ENCODE results near the gene COL27A1.

The COL27A1 gene

GRCh38 chr9:114294664-114295063, 139.3 kb downstream of the COL27A1 start:
- H3K27ac ChIP-seq (ENCODE audit: low read length): no peak overlapping the region
- no peaks in the 10 kb centered on the region for H4K20me1 ChIP-seq (ENCODE audit: insufficient read depth, low read length)
- ATAC-seq (ENCODE audit: insufficient read depth, low read depth) (no peak), DNase-seq (no peak)
- H3K79me2 ChIP-seq (ENCODE audit: insufficient read depth, low read length): no peaks in the 10 kb centered on the region
- no peaks in the 10 kb centered on the region for H3K36me3 ChIP-seq (ENCODE audit: insufficient read depth, low read length)
- no peak for TF ChIP-seq CTCF (IDR thresholded peaks at IDR 0.05; ENCODE audit: borderline replicate concordance, extremely low read depth, low read length, poor library complexity, severe bottlenecking)
- TF ChIP-seq EZH2 (IDR thresholded peaks at IDR 0.05; ENCODE audit: borderline replicate concordance, low read depth, low read length, severe bottlenecking): no peak
- H3K9ac ChIP-seq (ENCODE audit: low read depth, low read length): no peak overlapping the region
- no peak overlapping the region for H2AFZ ChIP-seq (ENCODE audit: low read depth, low read length)
- H3K4me3 ChIP-seq (ENCODE audit: low read depth in 1 of 2, low read length in 2 of 2): no peak overlapping the region
- H3K4me1 ChIP-seq (ENCODE audit: insufficient read depth, low read length): no peaks in the 10 kb centered on the region
- no peak overlapping the region for H3K4me2 ChIP-seq (ENCODE audit: insufficient read depth, low read length)
- H3K27me3 ChIP-seq (ENCODE audit: insufficient read depth, low read length, poor library complexity): no peaks in the 10 kb centered on the region
- peaks cover 6% of the 10 kb centered on the region for H3K9me3 ChIP-seq (ENCODE audit: insufficient read depth, low read length, severe bottlenecking)

- no peak overlapping the region for H2AFZ ChIP-seq (ENCODE audit: low read depth, low read length)
- H3K4me3 ChIP-seq (ENCODE audit: low read depth in 1 of 2, low read length in 2 of 2): no peak overlapping the region
- no peak overlapping the region for H3K27ac ChIP-seq (ENCODE audit: low read length)
- no peaks in the 10 kb centered on the region for H3K4me1 ChIP-seq (ENCODE audit: insufficient read depth, low read length)
- H3K27me3 ChIP-seq (ENCODE audit: insufficient read depth, low read length, poor library complexity): no peaks in the 10 kb centered on the region
- ATAC-seq (ENCODE audit: insufficient read depth, low read depth) (no peak), DNase-seq (no peak)
- H3K9me3 ChIP-seq (ENCODE audit: insufficient read depth, low read length, severe bottlenecking): peaks cover 6% of the 10 kb centered on the region
- no peaks in the 10 kb centered on the region for H3K36me3 ChIP-seq (ENCODE audit: insufficient read depth, low read length)
- TF ChIP-seq CTCF (IDR thresholded peaks at IDR 0.05; ENCODE audit: borderline replicate concordance, extremely low read depth, low read length, poor library complexity, severe bottlenecking) (no peak), EZH2 (IDR thresholded peaks at IDR 0.05; ENCODE audit: borderline replicate concordance, low read depth, low read length, severe bottlenecking) (no peak)
- H3K4me2 ChIP-seq (ENCODE audit: insufficient read depth, low read length): no peak overlapping the region
- H3K79me2 ChIP-seq (ENCODE audit: insufficient read depth, low read length): no peaks in the 10 kb centered on the region
- H4K20me1 ChIP-seq (ENCODE audit: insufficient read depth, low read length): no peaks in the 10 kb centered on the region
- H3K9ac ChIP-seq (ENCODE audit: low read depth, low read length): no peak overlapping the region
These were observed 141.0 kb downstream of the COL27A1 start for GRCh38 chr9:114296338-114296737.

GRCh38 chr9:114299286-114300152, 144.2 kb downstream of the COL27A1 start:
- no peaks in the 10 kb centered on the region for H3K36me3 ChIP-seq (ENCODE audit: insufficient read depth, low read length)
- H3K27me3 ChIP-seq (ENCODE audit: insufficient read depth, low read length, poor library complexity): no peaks in the 10 kb centered on the region
- no peak overlapping the region for H3K9ac ChIP-seq (ENCODE audit: low read depth, low read length)
- TF ChIP-seq EZH2 (IDR thresholded peaks at IDR 0.05; ENCODE audit: borderline replicate concordance, low read depth, low read length, severe bottlenecking) (no peak), CTCF (IDR thresholded peaks at IDR 0.05; ENCODE audit: borderline replicate concordance, extremely low read depth, low read length, poor library complexity, severe bottlenecking) (no peak)
- H3K4me3 ChIP-seq (ENCODE audit: low read depth in 1 of 2, low read length in 2 of 2): no peak overlapping the region
- H3K9me3 ChIP-seq (ENCODE audit: insufficient read depth, low read length, severe bottlenecking): peaks cover 5% of the 10 kb centered on the region
- no peak for DNase-seq
- no peaks in the 10 kb centered on the region for H3K79me2 ChIP-seq (ENCODE audit: insufficient read depth, low read length)
- H2AFZ ChIP-seq (ENCODE audit: low read depth, low read length): no peak overlapping the region
- no peaks in the 10 kb centered on the region for H3K4me1 ChIP-seq (ENCODE audit: insufficient read depth, low read length)
- ATAC-seq (ENCODE audit: insufficient read depth, low read depth): no peak
- no peak overlapping the region for H3K27ac ChIP-seq (ENCODE audit: low read length)
- H3K4me2 ChIP-seq (ENCODE audit: insufficient read depth, low read length): no peak overlapping the region
- no peaks in the 10 kb centered on the region for H4K20me1 ChIP-seq (ENCODE audit: insufficient read depth, low read length)
